WTC11 (cell line): ENCODE data around the gene RRAGB. TPM values are rescaled to one million over a fixed set of nuclear protein-coding genes. Genes with fewer than 3 reads are reported as not detected.

Experiments used
- ATAC-seq: fragments of 200-7000 bp; cut with Tn5 transposase; 2 replicates; pipeline ENCODE4 v1.10.0; 2021; ENCODE audit warnings: mild to moderate bottlenecking, moderate library complexity
- CTCF ChIA-PET: fragments of 300-600 bp; sonication (Branson Sonifier 250); formaldehyde crosslinking; loops from one replicate; lab custom pipeline; 2021; ENCODE audit warnings: antibody characterized with exemption; lab: Charles Lee
- POLR2A ChIA-PET: fragments of 350-600 bp; sonication (Branson Sonifier 250); formaldehyde crosslinking; loops from one replicate; lab custom pipeline; 2021; ENCODE audit warnings: antibody characterized with exemption; lab: Charles Lee
- DNase-seq: peaks from one replicate; pipeline ENCODE4 v3.0.0; 2021; ENCODE audit warnings: low spot score
- H3K27ac Mint-ChIP-seq: 2 replicates; pipeline ENCODE4 v1.8.0; 2021; ENCODE audit warnings: mixed read lengths
- H3K27me3 Mint-ChIP-seq: 2 replicates; pipeline ENCODE4 v1.8.0; 2021; ENCODE audit warnings: low read depth, mild to moderate bottlenecking, moderate library complexity, mixed read lengths
- H3K36me3 Mint-ChIP-seq: 2 replicates; pipeline ENCODE4 v1.8.0; 2021; ENCODE audit warnings: mixed read lengths
- H3K4me1 Mint-ChIP-seq: 2 replicates; pipeline ENCODE4 v1.8.0; 2022; ENCODE audit warnings: mixed read lengths
- H3K4me3 Mint-ChIP-seq: 2 replicates; pipeline ENCODE4 v1.8.0; 2021; ENCODE audit warnings: mild to moderate bottlenecking, moderate library complexity, mixed read lengths
- H3K9me3 Mint-ChIP-seq: 2 replicates; pipeline ENCODE4 v1.8.0; 2021; ENCODE audit warnings: mixed read lengths
- AR ChIP-seq: fragments of 250-450 bp; sonication (Bioruptor Pico); IDR thresholded peaks from 2 replicates; pipeline ENCODE4 v1.9.0; 2021; ENCODE audit warnings: mild to moderate bottlenecking
- CREB1 ChIP-seq: sonication (generic); formaldehyde crosslinking; IDR thresholded peaks from 2 replicates; pipeline ENCODE4 v1.8.0; 2023; ENCODE audit warnings: mild to moderate bottlenecking, missing genetic modification reagents
- EMX1 ChIP-seq: fragments of 250-450 bp; sonication (Bioruptor Pico); IDR thresholded peaks from 2 replicates; pipeline ENCODE4 v1.8.0; 2021; ENCODE audit warnings: mild to moderate bottlenecking
- ERG ChIP-seq: fragments of 250-450 bp; sonication (Bioruptor Pico); IDR thresholded peaks from 2 replicates; pipeline ENCODE4 v1.8.0; 2021; ENCODE audit warnings: mild to moderate bottlenecking
- ETV6 ChIP-seq: sonication (generic); formaldehyde crosslinking; IDR thresholded peaks from 2 replicates; pipeline ENCODE4 v1.8.1; 2022; ENCODE audit warnings: mild to moderate bottlenecking, missing genetic modification reagents
- FOXK1 ChIP-seq: sonication (generic); formaldehyde crosslinking; IDR thresholded peaks from 2 replicates; pipeline ENCODE4 v1.8.0; 2022; ENCODE audit warnings: mild to moderate bottlenecking, moderate library complexity, missing genetic modification reagents
- GTF2I ChIP-seq: fragments of 250-450 bp; sonication (Bioruptor Pico); conservative IDR thresholded peaks from 2 replicates; pipeline ENCODE4 v1.4.0; 2021; ENCODE audit warnings: mild to moderate bottlenecking
- MYBL2 ChIP-seq: sonication (generic); formaldehyde crosslinking; IDR thresholded peaks from 2 replicates; pipeline ENCODE4 v1.8.1; 2023; ENCODE audit warnings: mild to moderate bottlenecking, moderate library complexity, missing genetic modification reagents
- NFYB ChIP-seq: sonication (generic); formaldehyde crosslinking; conservative IDR thresholded peaks from 2 replicates; pipeline ENCODE4 v1.8.0; 2022; ENCODE audit warnings: low read depth, missing genetic modification reagents
- NR3C1 ChIP-seq: sonication (generic); formaldehyde crosslinking; conservative IDR thresholded peaks from 2 replicates; pipeline ENCODE4 v1.8.1; 2023; ENCODE audit warnings: low read depth, mild to moderate bottlenecking, missing genetic modification reagents
- PREB ChIP-seq: sonication (generic); formaldehyde crosslinking; IDR thresholded peaks from 2 replicates; pipeline ENCODE4 v1.8.1; 2022; ENCODE audit warnings: mild to moderate bottlenecking, missing genetic modification reagents, moderate library complexity, borderline replicate concordance
- RELA ChIP-seq: sonication (generic); formaldehyde crosslinking; IDR thresholded peaks from 2 replicates; pipeline ENCODE4 v1.8.1; 2022; ENCODE audit warnings: missing genetic modification reagents, mild to moderate bottlenecking, borderline replicate concordance
- SMAD3 ChIP-seq: sonication (generic); formaldehyde crosslinking; IDR thresholded peaks from 2 replicates; pipeline ENCODE4 v1.8.0; 2022; ENCODE audit warnings: missing genetic modification reagents, mild to moderate bottlenecking, borderline replicate concordance
- ZMAT4 ChIP-seq: fragments of 250-450 bp; sonication (Bioruptor Pico); IDR thresholded peaks from 2 replicates; pipeline ENCODE4 v1.9.0; 2021; ENCODE audit warnings: mild to moderate bottlenecking
- ZNF416 ChIP-seq: fragments of 250-450 bp; sonication (Bioruptor Pico); IDR thresholded peaks from 2 replicates; pipeline ENCODE4 v1.9.0; 2021; ENCODE audit warnings: mild to moderate bottlenecking, inconsistent platforms
- total RNA-seq: library from RNA; stranded (reverse); gene quantifications from 3 replicates; pipeline ENCODE4 v1.2.3, GENCODE V29; 2021
- TF ChIP-seq, protein P1 (sequence below): sonication (generic); formaldehyde crosslinking; IDR thresholded peaks from 2 replicates; pipeline ENCODE4 v1.8.0; 2022; ENCODE audit warnings: mild to moderate bottlenecking, missing genetic modification reagents
- TF ChIP-seq, protein P2 (sequence below): sonication (generic); formaldehyde crosslinking; IDR thresholded peaks from 2 replicates; pipeline ENCODE4 v1.8.0; 2022; ENCODE audit warnings: mild to moderate bottlenecking, missing genetic modification reagents
- TF ChIP-seq, protein P3 (sequence below): sonication (generic); formaldehyde crosslinking; IDR thresholded peaks from 2 replicates; pipeline ENCODE4 v1.8.0; 2023; ENCODE audit warnings: missing genetic modification reagents, mild to moderate bottlenecking, borderline replicate concordance
- TF ChIP-seq, protein P4 (sequence below): fragments of 250-450 bp; sonication (Bioruptor Pico); IDR thresholded peaks from 2 replicates; pipeline ENCODE4 v1.9.0; 2021; ENCODE audit warnings: mild to moderate bottlenecking, borderline replicate concordance

Gene RRAGB
- total RNA-seq, 1 experiment from 2014 or later, result 7.8 TPM

DNA sequence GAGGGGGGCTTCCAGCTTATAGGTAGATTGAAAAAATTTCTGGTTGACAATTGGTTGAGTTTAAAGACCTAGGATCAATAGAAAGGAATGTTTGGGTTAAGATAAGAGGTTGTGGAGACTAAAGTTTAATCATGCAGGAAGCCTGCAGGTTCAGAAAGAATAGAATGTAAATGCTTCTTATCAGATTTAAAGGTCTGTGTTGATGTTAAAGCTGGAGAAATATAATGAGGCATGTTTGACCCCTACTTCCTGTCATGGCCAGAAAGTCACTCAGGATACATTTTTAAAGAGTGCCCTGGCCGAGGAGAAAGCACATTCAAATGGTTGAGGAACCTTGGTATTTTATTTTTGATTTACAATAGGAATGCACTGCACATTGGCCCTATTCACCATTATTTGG lies 3.9 kb upstream of the RRAGB start (continued):
- TF ChIP-seq RELA (CRISPR knock-in tag) (no peak), ETV6 (CRISPR knock-in tag) (no peak), NFYB (no peak), SMAD3 (no peak), MYBL2 (CRISPR knock-in tag) (no peak), FOXK1 (no peak)
- TF ChIP-seq, protein P1, sequence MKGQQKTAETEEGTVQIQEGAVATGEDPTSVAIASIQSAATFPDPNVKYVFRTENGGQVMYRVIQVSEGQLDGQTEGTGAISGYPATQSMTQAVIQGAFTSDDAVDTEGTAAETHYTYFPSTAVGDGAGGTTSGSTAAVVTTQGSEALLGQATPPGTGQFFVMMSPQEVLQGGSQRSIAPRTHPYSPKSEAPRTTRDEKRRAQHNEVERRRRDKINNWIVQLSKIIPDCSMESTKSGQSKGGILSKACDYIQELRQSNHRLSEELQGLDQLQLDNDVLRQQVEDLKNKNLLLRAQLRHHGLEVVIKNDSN (CRISPR knock-in tag), result no peak
- TF ChIP-seq, protein P2, sequence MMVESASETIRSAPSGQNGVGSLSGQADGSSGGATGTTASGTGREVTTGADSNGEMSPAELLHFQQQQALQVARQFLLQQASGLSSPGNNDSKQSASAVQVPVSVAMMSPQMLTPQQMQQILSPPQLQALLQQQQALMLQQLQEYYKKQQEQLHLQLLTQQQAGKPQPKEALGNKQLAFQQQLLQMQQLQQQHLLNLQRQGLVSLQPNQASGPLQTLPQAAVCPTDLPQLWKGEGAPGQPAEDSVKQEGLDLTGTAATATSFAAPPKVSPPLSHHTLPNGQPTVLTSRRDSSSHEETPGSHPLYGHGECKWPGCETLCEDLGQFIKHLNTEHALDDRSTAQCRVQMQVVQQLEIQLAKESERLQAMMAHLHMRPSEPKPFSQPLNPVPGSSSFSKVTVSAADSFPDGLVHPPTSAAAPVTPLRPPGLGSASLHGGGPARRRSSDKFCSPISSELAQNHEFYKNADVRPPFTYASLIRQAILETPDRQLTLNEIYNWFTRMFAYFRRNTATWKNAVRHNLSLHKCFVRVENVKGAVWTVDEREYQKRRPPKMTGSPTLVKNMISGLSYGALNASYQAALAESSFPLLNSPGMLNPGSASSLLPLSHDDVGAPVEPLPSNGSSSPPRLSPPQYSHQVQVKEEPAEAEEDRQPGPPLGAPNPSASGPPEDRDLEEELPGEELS (CRISPR knock-in tag), result no peak

DNA sequence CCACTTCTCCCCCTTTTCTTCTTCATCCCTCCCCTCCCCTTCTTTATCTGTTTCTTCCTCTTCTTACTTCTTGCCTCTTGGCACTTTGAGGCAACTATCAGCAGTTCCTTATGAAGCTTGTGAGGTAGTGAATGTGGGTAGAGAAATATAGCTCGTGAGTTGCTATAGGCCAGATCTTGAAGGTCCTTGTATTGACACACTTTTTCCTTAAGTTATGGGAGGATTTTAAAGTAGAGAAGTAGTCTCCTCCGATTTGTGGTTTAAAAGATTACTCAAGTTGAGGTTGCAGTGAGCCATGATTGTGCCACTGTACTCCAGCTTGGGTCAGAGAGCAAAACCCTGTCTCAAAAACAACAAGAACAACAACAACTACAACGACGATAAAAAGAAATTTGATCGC lies 3.4 kb upstream of the RRAGB start:
- Mint-ChIP-seq H3K27me3 (peaks cover 5% of the 10 kb centered on the region), H3K36me3 (0 out of 2 replicates have a peak, but pooled peaks cover 2% of the 10 kb centered on the region), H3K9me3 (peaks cover 25% of the 10 kb centered on the region), H3K4me3 (no peak overlapping the region), H3K4me1 (peaks cover 6% of the 10 kb centered on the region), H3K27ac (no peak overlapping the region)
- ChIA-PET POLR2A (no interaction called here), CTCF (no interaction called here)
- DNase-seq (no peak), ATAC-seq (no peak)
- TF ChIP-seq EMX1, result no peak
- TF ChIP-seq CREB1 (CRISPR knock-in tag), result no peak
- TF ChIP-seq GTF2I (CRISPR knock-in tag), result no peak
- TF ChIP-seq ERG, result no peak
- no peak for TF ChIP-seq PREB (CRISPR knock-in tag)
- no peak for TF ChIP-seq AR (CRISPR knock-in tag)
- TF ChIP-seq NR3C1 (CRISPR knock-in tag), result no peak
- TF ChIP-seq, protein P3, sequence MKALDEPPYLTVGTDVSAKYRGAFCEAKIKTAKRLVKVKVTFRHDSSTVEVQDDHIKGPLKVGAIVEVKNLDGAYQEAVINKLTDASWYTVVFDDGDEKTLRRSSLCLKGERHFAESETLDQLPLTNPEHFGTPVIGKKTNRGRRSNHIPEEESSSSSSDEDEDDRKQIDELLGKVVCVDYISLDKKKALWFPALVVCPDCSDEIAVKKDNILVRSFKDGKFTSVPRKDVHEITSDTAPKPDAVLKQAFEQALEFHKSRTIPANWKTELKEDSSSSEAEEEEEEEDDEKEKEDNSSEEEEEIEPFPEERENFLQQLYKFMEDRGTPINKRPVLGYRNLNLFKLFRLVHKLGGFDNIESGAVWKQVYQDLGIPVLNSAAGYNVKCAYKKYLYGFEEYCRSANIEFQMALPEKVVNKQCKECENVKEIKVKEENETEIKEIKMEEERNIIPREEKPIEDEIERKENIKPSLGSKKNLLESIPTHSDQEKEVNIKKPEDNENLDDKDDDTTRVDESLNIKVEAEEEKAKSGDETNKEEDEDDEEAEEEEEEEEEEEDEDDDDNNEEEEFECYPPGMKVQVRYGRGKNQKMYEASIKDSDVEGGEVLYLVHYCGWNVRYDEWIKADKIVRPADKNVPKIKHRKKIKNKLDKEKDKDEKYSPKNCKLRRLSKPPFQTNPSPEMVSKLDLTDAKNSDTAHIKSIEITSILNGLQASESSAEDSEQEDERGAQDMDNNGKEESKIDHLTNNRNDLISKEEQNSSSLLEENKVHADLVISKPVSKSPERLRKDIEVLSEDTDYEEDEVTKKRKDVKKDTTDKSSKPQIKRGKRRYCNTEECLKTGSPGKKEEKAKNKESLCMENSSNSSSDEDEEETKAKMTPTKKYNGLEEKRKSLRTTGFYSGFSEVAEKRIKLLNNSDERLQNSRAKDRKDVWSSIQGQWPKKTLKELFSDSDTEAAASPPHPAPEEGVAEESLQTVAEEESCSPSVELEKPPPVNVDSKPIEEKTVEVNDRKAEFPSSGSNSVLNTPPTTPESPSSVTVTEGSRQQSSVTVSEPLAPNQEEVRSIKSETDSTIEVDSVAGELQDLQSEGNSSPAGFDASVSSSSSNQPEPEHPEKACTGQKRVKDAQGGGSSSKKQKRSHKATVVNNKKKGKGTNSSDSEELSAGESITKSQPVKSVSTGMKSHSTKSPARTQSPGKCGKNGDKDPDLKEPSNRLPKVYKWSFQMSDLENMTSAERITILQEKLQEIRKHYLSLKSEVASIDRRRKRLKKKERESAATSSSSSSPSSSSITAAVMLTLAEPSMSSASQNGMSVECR (CRISPR knock-in tag), result no peak
- no peak for TF ChIP-seq ZMAT4
- TF ChIP-seq FOXK1, result no peak
- TF ChIP-seq, protein P4, sequence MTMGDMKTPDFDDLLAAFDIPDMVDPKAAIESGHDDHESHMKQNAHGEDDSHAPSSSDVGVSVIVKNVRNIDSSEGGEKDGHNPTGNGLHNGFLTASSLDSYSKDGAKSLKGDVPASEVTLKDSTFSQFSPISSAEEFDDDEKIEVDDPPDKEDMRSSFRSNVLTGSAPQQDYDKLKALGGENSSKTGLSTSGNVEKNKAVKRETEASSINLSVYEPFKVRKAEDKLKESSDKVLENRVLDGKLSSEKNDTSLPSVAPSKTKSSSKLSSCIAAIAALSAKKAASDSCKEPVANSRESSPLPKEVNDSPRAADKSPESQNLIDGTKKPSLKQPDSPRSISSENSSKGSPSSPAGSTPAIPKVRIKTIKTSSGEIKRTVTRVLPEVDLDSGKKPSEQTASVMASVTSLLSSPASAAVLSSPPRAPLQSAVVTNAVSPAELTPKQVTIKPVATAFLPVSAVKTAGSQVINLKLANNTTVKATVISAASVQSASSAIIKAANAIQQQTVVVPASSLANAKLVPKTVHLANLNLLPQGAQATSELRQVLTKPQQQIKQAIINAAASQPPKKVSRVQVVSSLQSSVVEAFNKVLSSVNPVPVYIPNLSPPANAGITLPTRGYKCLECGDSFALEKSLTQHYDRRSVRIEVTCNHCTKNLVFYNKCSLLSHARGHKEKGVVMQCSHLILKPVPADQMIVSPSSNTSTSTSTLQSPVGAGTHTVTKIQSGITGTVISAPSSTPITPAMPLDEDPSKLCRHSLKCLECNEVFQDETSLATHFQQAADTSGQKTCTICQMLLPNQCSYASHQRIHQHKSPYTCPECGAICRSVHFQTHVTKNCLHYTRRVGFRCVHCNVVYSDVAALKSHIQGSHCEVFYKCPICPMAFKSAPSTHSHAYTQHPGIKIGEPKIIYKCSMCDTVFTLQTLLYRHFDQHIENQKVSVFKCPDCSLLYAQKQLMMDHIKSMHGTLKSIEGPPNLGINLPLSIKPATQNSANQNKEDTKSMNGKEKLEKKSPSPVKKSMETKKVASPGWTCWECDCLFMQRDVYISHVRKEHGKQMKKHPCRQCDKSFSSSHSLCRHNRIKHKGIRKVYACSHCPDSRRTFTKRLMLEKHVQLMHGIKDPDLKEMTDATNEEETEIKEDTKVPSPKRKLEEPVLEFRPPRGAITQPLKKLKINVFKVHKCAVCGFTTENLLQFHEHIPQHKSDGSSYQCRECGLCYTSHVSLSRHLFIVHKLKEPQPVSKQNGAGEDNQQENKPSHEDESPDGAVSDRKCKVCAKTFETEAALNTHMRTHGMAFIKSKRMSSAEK, result no peak
- TF ChIP-seq ZNF416 (CRISPR knock-in tag), result no peak
